Measurements from ENCODE around the gene ATP2A1.

DNA sequence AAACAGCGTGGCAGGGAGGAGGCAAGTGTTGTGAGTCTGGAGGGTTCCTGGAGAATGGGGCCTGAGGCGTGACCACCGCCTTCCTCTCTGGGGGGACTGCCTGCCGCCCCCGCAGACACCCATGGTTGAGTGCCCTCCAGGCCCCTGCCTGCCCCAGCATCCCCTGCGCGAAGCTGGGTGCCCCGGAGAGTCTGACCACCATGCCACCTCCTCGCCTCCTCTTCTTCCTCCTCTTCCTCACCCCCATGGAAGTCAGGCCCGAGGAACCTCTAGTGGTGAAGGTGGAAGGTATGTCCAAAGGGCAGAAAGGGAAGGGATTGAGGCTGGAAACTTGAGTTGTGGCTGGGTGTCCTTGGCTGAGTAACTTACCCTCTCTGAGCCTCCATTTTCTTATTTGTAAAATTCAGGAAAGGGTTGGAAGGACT, 53.5 kb downstream of the ATP2A1 start, which contains the start of gene CD19:
- TF ChIP-seq, protein P1, sequence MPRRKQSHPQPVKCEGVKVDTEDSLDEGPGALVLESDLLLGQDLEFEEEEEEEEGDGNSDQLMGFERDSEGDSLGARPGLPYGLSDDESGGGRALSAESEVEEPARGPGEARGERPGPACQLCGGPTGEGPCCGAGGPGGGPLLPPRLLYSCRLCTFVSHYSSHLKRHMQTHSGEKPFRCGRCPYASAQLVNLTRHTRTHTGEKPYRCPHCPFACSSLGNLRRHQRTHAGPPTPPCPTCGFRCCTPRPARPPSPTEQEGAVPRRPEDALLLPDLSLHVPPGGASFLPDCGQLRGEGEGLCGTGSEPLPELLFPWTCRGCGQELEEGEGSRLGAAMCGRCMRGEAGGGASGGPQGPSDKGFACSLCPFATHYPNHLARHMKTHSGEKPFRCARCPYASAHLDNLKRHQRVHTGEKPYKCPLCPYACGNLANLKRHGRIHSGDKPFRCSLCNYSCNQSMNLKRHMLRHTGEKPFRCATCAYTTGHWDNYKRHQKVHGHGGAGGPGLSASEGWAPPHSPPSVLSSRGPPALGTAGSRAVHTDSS (tag by site-specific recombination; IDR thresholded peaks at IDR 0.05), result peak; percentile 59; the same call in 1 of the 2 replicates
- TF ChIP-seq, protein P2, sequence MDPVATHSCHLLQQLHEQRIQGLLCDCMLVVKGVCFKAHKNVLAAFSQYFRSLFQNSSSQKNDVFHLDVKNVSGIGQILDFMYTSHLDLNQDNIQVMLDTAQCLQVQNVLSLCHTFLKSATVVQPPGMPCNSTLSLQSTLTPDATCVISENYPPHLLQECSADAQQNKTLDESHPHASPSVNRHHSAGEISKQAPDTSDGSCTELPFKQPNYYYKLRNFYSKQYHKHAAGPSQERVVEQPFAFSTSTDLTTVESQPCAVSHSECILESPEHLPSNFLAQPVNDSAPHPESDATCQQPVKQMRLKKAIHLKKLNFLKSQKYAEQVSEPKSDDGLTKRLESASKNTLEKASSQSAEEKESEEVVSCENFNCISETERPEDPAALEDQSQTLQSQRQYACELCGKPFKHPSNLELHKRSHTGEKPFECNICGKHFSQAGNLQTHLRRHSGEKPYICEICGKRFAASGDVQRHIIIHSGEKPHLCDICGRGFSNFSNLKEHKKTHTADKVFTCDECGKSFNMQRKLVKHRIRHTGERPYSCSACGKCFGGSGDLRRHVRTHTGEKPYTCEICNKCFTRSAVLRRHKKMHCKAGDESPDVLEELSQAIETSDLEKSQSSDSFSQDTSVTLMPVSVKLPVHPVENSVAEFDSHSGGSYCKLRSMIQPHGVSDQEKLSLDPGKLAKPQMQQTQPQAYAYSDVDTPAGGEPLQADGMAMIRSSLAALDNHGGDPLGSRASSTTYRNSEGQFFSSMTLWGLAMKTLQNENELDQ (tag by site-specific recombination; IDR thresholded peaks at IDR 0.05; ENCODE audit: low read depth), result no peak
- TF ChIP-seq, protein P3, sequence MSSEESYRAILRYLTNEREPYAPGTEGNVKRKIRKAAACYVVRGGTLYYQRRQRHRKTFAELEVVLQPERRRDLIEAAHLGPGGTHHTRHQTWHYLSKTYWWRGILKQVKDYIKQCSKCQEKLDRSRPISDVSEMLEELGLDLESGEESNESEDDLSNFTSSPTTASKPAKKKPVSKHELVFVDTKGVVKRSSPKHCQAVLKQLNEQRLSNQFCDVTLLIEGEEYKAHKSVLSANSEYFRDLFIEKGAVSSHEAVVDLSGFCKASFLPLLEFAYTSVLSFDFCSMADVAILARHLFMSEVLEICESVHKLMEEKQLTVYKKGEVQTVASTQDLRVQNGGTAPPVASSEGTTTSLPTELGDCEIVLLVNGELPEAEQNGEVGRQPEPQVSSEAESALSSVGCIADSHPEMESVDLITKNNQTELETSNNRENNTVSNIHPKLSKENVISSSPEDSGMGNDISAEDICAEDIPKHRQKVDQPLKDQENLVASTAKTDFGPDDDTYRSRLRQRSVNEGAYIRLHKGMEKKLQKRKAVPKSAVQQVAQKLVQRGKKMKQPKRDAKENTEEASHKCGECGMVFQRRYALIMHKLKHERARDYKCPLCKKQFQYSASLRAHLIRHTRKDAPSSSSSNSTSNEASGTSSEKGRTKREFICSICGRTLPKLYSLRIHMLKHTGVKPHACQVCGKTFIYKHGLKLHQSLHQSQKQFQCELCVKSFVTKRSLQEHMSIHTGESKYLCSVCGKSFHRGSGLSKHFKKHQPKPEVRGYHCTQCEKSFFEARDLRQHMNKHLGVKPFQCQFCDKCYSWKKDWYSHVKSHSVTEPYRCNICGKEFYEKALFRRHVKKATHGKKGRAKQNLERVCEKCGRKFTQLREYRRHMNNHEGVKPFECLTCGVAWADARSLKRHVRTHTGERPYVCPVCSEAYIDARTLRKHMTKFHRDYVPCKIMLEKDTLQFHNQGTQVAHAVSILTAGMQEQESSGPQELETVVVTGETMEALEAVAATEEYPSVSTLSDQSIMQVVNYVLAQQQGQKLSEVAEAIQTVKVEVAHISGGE (tag by site-specific recombination; conservative IDR thresholded peaks at IDR 0.05; ENCODE audit: low read depth), result no peak
- TF ChIP-seq, protein P4, sequence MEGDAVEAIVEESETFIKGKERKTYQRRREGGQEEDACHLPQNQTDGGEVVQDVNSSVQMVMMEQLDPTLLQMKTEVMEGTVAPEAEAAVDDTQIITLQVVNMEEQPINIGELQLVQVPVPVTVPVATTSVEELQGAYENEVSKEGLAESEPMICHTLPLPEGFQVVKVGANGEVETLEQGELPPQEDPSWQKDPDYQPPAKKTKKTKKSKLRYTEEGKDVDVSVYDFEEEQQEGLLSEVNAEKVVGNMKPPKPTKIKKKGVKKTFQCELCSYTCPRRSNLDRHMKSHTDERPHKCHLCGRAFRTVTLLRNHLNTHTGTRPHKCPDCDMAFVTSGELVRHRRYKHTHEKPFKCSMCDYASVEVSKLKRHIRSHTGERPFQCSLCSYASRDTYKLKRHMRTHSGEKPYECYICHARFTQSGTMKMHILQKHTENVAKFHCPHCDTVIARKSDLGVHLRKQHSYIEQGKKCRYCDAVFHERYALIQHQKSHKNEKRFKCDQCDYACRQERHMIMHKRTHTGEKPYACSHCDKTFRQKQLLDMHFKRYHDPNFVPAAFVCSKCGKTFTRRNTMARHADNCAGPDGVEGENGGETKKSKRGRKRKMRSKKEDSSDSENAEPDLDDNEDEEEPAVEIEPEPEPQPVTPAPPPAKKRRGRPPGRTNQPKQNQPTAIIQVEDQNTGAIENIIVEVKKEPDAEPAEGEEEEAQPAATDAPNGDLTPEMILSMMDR (tag by site-specific recombination; IDR thresholded peaks at IDR 0.05), result no peak
- TF ChIP-seq, protein P5, sequence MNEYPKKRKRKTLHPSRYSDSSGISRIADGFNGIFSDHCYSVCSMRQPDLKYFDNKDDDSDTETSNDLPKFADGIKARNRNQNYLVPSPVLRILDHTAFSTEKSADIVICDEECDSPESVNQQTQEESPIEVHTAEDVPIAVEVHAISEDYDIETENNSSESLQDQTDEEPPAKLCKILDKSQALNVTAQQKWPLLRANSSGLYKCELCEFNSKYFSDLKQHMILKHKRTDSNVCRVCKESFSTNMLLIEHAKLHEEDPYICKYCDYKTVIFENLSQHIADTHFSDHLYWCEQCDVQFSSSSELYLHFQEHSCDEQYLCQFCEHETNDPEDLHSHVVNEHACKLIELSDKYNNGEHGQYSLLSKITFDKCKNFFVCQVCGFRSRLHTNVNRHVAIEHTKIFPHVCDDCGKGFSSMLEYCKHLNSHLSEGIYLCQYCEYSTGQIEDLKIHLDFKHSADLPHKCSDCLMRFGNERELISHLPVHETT (tag by site-specific recombination; IDR thresholded peaks at IDR 0.05), result no peak
- TF ChIP-seq SP2 (tag by site-specific recombination; IDR thresholded peaks at IDR 0.05) (no peak), KLF16 (tag by site-specific recombination; IDR thresholded peaks at IDR 0.05) (no peak)
